ENCODE data around the gene RANBP17. TPM values are rescaled to one million over a fixed set of nuclear protein-coding genes. Genes with fewer than 3 reads are reported as not detected.

Gene RANBP17
- total RNA-seq, 1 experiment from 2014 or later, result 6.0 TPM

DNA sequence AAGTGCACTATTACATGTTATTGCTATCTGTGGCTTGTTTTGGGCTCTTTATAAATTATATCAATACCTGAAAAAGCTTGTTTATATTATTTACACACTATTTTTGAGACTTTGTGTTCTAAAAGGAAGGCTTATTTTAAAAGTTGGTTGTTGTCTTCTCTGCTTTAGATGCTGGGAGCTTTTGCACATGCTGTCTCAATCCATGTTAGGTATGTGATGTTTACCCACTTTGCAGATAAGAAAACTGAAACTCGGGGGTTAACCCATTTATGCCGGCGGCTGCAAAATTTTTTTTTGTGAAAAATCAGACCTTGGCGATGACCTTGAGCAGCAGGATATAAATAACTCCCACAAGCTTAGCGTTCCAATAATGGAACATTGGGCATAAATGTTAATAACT lies 212.9 kb downstream of the RANBP17 start:
- ChIA-PET CTCF (no interaction called here), POLR2A (ENCODE audit: unreplicated experiment) (no interaction called here)
- no TSS peak for BruUV-seq (replicated peaks)
- no peaks in the 10 kb centered on the region for H3K27me3 ChIP-seq (ENCODE audit: low read length)
- TF ChIP-seq, protein P1, sequence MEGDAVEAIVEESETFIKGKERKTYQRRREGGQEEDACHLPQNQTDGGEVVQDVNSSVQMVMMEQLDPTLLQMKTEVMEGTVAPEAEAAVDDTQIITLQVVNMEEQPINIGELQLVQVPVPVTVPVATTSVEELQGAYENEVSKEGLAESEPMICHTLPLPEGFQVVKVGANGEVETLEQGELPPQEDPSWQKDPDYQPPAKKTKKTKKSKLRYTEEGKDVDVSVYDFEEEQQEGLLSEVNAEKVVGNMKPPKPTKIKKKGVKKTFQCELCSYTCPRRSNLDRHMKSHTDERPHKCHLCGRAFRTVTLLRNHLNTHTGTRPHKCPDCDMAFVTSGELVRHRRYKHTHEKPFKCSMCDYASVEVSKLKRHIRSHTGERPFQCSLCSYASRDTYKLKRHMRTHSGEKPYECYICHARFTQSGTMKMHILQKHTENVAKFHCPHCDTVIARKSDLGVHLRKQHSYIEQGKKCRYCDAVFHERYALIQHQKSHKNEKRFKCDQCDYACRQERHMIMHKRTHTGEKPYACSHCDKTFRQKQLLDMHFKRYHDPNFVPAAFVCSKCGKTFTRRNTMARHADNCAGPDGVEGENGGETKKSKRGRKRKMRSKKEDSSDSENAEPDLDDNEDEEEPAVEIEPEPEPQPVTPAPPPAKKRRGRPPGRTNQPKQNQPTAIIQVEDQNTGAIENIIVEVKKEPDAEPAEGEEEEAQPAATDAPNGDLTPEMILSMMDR (conservative IDR thresholded peaks at IDR 0.05; ENCODE audit: low read depth, low read length), result no peak
- no peak for TF ChIP-seq EZH2phosphoT487 (IDR thresholded peaks at IDR 0.05; ENCODE audit: borderline replicate concordance, low read length)
- intact Hi-C loops (cut with micrococcal nuclease), result no loop called here
- no peak overlapping the region for H3K27ac ChIP-seq (ENCODE audit: low read length)
- no peaks in the 10 kb centered on the region for H3F3A ChIP-seq (ENCODE audit: low read length, unreplicated experiment)
- no peaks in the 10 kb centered on the region for H3K4me1 ChIP-seq (ENCODE audit: insufficient read depth, low read length)
- no peak for DNase-seq
- H2AFZ ChIP-seq (ENCODE audit: low read length), result no peak overlapping the region
- H3K9me3 ChIP-seq (ENCODE audit: low read length), result no peaks in the 10 kb centered on the region
- no peaks in the 10 kb centered on the region for H4K20me1 ChIP-seq (ENCODE audit: low read length)
- no peak overlapping the region for H3K9ac ChIP-seq (ENCODE audit: low read length)
- no peaks in the 10 kb centered on the region for H3K36me3 ChIP-seq (ENCODE audit: low read depth, low read length)
- no peak overlapping the region for H3K4me2 ChIP-seq (ENCODE audit: low read length)
- H3K79me2 ChIP-seq (ENCODE audit: low read length), result no peaks in the 10 kb centered on the region
- H3K4me3 ChIP-seq (ENCODE audit: low read length), result no peak overlapping the region
- H3K9me2 ChIP-seq (replicated peaks; ENCODE audit: low read length), result no peaks in the 10 kb centered on the region
- no peak for ATAC-seq

DNA sequence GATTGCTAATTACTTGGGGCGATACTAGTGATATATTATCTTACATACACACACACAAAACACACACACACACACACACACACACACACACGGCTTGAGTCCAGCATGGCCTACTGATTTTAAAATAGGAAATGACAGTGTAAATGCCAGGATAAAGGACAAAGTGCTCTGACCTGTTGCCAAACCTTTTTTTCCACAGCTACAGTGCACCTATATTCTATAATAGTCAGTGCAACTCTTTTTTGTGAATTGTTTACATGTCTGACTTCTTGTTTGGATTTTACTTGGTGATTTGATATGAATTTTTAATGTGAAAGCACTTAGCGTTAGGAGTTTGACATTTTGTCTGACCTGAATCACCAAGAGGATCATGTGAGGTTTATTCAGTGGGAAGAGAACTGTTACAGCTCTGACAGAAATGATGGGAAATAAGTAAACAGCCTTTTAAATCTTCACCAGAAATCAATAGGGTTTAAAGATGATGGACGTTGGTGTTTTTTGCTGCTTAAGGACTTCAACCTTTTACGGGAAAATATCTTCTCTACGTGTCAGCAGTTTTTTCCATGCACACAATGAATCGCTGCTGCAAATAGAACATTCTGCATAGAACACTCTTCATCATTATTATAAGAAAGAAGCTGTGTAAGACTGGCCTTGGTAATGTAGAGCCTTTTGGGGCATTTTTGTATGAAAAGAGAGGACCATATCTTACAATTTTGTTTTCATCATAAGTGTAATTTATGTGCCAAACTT lies 218.5 kb downstream of the RANBP17 start:
- H3F3A ChIP-seq (ENCODE audit: low read length, unreplicated experiment), result no peaks in the 10 kb centered on the region
- H3K4me3 ChIP-seq (ENCODE audit: low read length), result no peak overlapping the region
- H3K9me2 ChIP-seq (replicated peaks; ENCODE audit: low read length), result no peaks in the 10 kb centered on the region
- no peaks in the 10 kb centered on the region for H3K36me3 ChIP-seq (ENCODE audit: low read depth, low read length)
- H3K27ac ChIP-seq (ENCODE audit: low read length), result no peak overlapping the region
- no TSS peak for BruUV-seq (replicated peaks)
- H3K79me2 ChIP-seq (ENCODE audit: low read length), result no peaks in the 10 kb centered on the region
- TF ChIP-seq, protein P1 (conservative IDR thresholded peaks at IDR 0.05; ENCODE audit: low read depth, low read length), result no peak
- no peak for TF ChIP-seq EZH2 (IDR thresholded peaks at IDR 0.05; ENCODE audit: low read length, unreplicated experiment)
- no peak for TF ChIP-seq EZH2phosphoT487 (IDR thresholded peaks at IDR 0.05; ENCODE audit: borderline replicate concordance, low read length)
- no peaks in the 10 kb centered on the region for H3K9me3 ChIP-seq (ENCODE audit: low read length)
- ChIA-PET POLR2A (ENCODE audit: unreplicated experiment) (no interaction called here), CTCF (no interaction called here)
- intact Hi-C loops (cut with micrococcal nuclease), result no loop called here
- ATAC-seq (no peak), DNase-seq (no peak)
- no peak overlapping the region for H3K9ac ChIP-seq (ENCODE audit: low read length)
- H4K20me1 ChIP-seq (ENCODE audit: low read length), result no peaks in the 10 kb centered on the region
- no peak overlapping the region for H2AFZ ChIP-seq (ENCODE audit: low read length)
- no peak overlapping the region for H3K4me2 ChIP-seq (ENCODE audit: low read length)
- no peaks in the 10 kb centered on the region for H3K4me1 ChIP-seq (ENCODE audit: insufficient read depth, low read length)
- no peaks in the 10 kb centered on the region for H3K27me3 ChIP-seq (ENCODE audit: low read length)

DNA sequence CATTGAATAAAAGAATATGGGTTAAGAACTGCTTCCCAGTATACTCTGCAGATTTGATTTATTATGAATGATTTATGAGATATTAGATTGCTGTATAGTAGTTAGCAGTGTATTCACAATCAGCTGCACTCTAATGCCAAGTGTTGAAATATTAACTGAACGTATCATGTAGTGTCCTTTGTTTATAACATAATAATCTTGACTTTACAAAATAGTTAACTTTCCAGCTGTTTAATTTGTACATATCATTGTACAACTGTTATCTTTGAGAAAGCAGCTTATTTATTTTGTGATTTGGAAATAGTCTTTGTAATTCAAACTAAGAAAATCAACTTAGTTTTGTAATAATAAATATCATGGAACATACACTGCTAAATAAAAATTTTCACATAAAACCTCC lies 219.5 kb downstream of the RANBP17 start:
- no peak overlapping the region for H3K9ac ChIP-seq (ENCODE audit: low read length)
- H3K27me3 ChIP-seq (ENCODE audit: low read length), result no peaks in the 10 kb centered on the region
- no peaks in the 10 kb centered on the region for H3K9me3 ChIP-seq (ENCODE audit: low read length)
- H4K20me1 ChIP-seq (ENCODE audit: low read length), result no peaks in the 10 kb centered on the region
- no peaks in the 10 kb centered on the region for H3K36me3 ChIP-seq (ENCODE audit: low read depth, low read length)
- intact Hi-C loops (cut with micrococcal nuclease), result no loop called here
- H3F3A ChIP-seq (ENCODE audit: low read length, unreplicated experiment), result no peaks in the 10 kb centered on the region
- CTCF ChIA-PET, result interaction anchor here (0.6 kb wide), 1 partner anchor 71 kb away, joined by 4 read pairs; no protein-coding TSS in a partner anchor
- H3K27ac ChIP-seq (ENCODE audit: low read length), result no peak overlapping the region
- no peaks in the 10 kb centered on the region for H3K79me2 ChIP-seq (ENCODE audit: low read length)
- DNase-seq (no peak), ATAC-seq (no peak)
- no peak overlapping the region for H3K4me2 ChIP-seq (ENCODE audit: low read length)
- H3K9me2 ChIP-seq (replicated peaks; ENCODE audit: low read length), result no peaks in the 10 kb centered on the region
- H3K4me1 ChIP-seq (ENCODE audit: insufficient read depth, low read length), result no peaks in the 10 kb centered on the region
- no peak overlapping the region for H3K4me3 ChIP-seq (ENCODE audit: low read length)
- TF ChIP-seq EZH2phosphoT487 (IDR thresholded peaks at IDR 0.05; ENCODE audit: borderline replicate concordance, low read length) (no peak), EZH2 (IDR thresholded peaks at IDR 0.05; ENCODE audit: low read length, unreplicated experiment) (no peak)
- TF ChIP-seq, protein P1 (conservative IDR thresholded peaks at IDR 0.05; ENCODE audit: low read depth, low read length), result no peak
- H2AFZ ChIP-seq (ENCODE audit: low read length), result no peak overlapping the region
- BruUV-seq (replicated peaks), result no TSS peak
- POLR2A ChIA-PET (ENCODE audit: unreplicated experiment), result no interaction called here
